ENCODE measurements around the gene WDR4.

DNA sequence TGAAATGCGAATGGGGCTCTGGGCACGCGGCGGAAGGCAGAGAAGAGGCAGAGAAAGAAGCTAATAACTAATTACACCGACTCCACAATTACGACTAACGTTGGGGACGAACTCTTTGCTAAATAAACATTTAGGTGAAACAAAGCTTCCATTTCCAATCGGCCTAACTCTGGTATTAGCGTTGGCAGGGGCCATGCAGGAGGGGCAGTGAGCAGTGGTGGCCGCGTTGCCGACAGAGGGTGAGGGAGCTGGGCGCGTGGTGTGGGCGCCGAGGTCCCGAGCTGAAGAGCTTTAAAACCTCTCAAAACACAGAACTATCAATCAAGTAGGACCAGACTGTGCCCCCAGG, 13.2 kb upstream of the WDR4 start:
- TF ChIP-seq, protein P1, sequence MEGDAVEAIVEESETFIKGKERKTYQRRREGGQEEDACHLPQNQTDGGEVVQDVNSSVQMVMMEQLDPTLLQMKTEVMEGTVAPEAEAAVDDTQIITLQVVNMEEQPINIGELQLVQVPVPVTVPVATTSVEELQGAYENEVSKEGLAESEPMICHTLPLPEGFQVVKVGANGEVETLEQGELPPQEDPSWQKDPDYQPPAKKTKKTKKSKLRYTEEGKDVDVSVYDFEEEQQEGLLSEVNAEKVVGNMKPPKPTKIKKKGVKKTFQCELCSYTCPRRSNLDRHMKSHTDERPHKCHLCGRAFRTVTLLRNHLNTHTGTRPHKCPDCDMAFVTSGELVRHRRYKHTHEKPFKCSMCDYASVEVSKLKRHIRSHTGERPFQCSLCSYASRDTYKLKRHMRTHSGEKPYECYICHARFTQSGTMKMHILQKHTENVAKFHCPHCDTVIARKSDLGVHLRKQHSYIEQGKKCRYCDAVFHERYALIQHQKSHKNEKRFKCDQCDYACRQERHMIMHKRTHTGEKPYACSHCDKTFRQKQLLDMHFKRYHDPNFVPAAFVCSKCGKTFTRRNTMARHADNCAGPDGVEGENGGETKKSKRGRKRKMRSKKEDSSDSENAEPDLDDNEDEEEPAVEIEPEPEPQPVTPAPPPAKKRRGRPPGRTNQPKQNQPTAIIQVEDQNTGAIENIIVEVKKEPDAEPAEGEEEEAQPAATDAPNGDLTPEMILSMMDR (IDR thresholded peaks at IDR 0.05; ENCODE audit: low read length) = no peak
- no peak for TF ChIP-seq EZH2 (IDR thresholded peaks at IDR 0.05; ENCODE audit: borderline replicate concordance, low read length)
